Neuron (in vitro differentiated cells): ENCODE data around the gene KCNE4.

Experiments used
- H2AFZ ChIP-seq: one replicate; pipeline ENCODE4 v1.6.1; 2013; ENCODE audit warnings: low read depth, mild to moderate bottlenecking, inconsistent platforms, low read length, moderate library complexity
- H3K27me3 ChIP-seq: one replicate; pipeline ENCODE4 v1.6.1; 2013; ENCODE audit warnings: low read length; ENCODE audit not compliant: insufficient read depth
- H3K36me3 ChIP-seq: one replicate; pipeline ENCODE4 v1.6.1; 2013; ENCODE audit warnings: low read length; ENCODE audit not compliant: insufficient read depth
- H3K4me1 ChIP-seq: one replicate; pipeline ENCODE4 v1.6.1; 2013; ENCODE audit warnings: low read length; ENCODE audit not compliant: insufficient read depth
- H3K4me3 ChIP-seq: 2 replicates; pipeline ENCODE4 v1.5.1; 2013; ENCODE audit warnings: mild to moderate bottlenecking, low read length, moderate library complexity
- H3K9me3 ChIP-seq: one replicate; pipeline ENCODE4 v1.6.1; 2013; ENCODE audit warnings: low read length

The KCNE4 gene

GRCh38 chr2:223027442-223027841 is 24.5 kb upstream of the KCNE4 start:
- Histone ChIP-seq H3K4me1 (no peaks in the 10 kb centered on the region), H3K9me3 (peaks cover 7% of the 10 kb centered on the region), H2AFZ (no peak overlapping the region), H3K36me3 (no peaks in the 10 kb centered on the region), H3K4me3 (no peak overlapping the region), H3K27me3 (no peaks in the 10 kb centered on the region)

- Histone ChIP-seq H3K27me3 (no peaks in the 10 kb centered on the region), H3K36me3 (no peaks in the 10 kb centered on the region), H3K4me3 (no peak overlapping the region), H3K9me3 (peaks cover 7% of the 10 kb centered on the region), H3K4me1 (no peaks in the 10 kb centered on the region), H2AFZ (no peak overlapping the region)
Observed at GRCh38 chr2:223029287-223029686, 22.7 kb upstream of the KCNE4 start.

GRCh38 chr2:223032187-223033142 is 19.5 kb upstream of the KCNE4 start:
- Histone ChIP-seq H2AFZ (no peak overlapping the region), H3K4me1 (no peaks in the 10 kb centered on the region), H3K36me3 (no peaks in the 10 kb centered on the region), H3K27me3 (no peaks in the 10 kb centered on the region), H3K9me3 (peaks cover 7% of the 10 kb centered on the region), H3K4me3 (no peak overlapping the region)

- H3K9me3 ChIP-seq: peaks cover 7% of the 10 kb centered on the region
- H3K27me3 ChIP-seq: no peaks in the 10 kb centered on the region
- H3K4me1 ChIP-seq: no peaks in the 10 kb centered on the region
- no peak overlapping the region for H2AFZ ChIP-seq
- H3K4me3 ChIP-seq: no peak overlapping the region
- H3K36me3 ChIP-seq: no peaks in the 10 kb centered on the region
Observed at GRCh38 chr2:223034221-223034975, 17.6 kb upstream of the KCNE4 start.

GRCh38 chr2:223036790-223037444 is 15.1 kb upstream of the KCNE4 start:
- Histone ChIP-seq H3K4me3 (no peak overlapping the region), H3K9me3 (peaks cover 4% of the 10 kb centered on the region), H3K4me1 (peaks cover 7% of the 10 kb centered on the region)

GRCh38 chr2:223037445-223037800 is 14.6 kb upstream of the KCNE4 start:
- Histone ChIP-seq H3K9me3 (peaks cover under 1% of the 10 kb centered on the region), H3K27me3 (no peaks in the 10 kb centered on the region)

More at GRCh38 chr2:223036790-223037444, 15.1 kb upstream of the KCNE4 start:
- no peaks in the 10 kb centered on the region for H3K27me3 ChIP-seq
- no peak overlapping the region for H2AFZ ChIP-seq
- no peaks in the 10 kb centered on the region for H3K36me3 ChIP-seq

GRCh38 chr2:223039618-223040017 is 12.4 kb upstream of the KCNE4 start:
- Histone ChIP-seq H3K4me3 (no peak overlapping the region), H3K4me1 (peaks cover 7% of the 10 kb centered on the region), H3K9me3 (no peaks in the 10 kb centered on the region), H3K27me3 (no peaks in the 10 kb centered on the region), H3K36me3 (no peaks in the 10 kb centered on the region), H2AFZ (no peak overlapping the region)

More at GRCh38 chr2:223037445-223037800, 14.6 kb upstream of the KCNE4 start:
- Histone ChIP-seq H2AFZ (no peak overlapping the region), H3K4me3 (no peak overlapping the region), H3K4me1 (peaks cover 7% of the 10 kb centered on the region), H3K36me3 (no peaks in the 10 kb centered on the region)

GRCh38 chr2:223040527-223040926 is 11.5 kb upstream of the KCNE4 start:
- Histone ChIP-seq H3K4me3 (no peak overlapping the region), H3K9me3 (no peaks in the 10 kb centered on the region)

GRCh38 chr2:223041527-223042109 is 10.4 kb upstream of the KCNE4 start:
- H3K27me3 ChIP-seq: no peaks in the 10 kb centered on the region
- H3K36me3 ChIP-seq: no peaks in the 10 kb centered on the region
- H3K4me3 ChIP-seq: peak overlapping the region; percentile 13
- no peak overlapping the region for H2AFZ ChIP-seq
- H3K9me3 ChIP-seq: no peaks in the 10 kb centered on the region
- H3K4me1 ChIP-seq: peaks cover 7% of the 10 kb centered on the region

More at GRCh38 chr2:223040527-223040926, 11.5 kb upstream of the KCNE4 start:
- Histone ChIP-seq H3K4me1 (peaks cover 7% of the 10 kb centered on the region), H3K36me3 (no peaks in the 10 kb centered on the region), H3K27me3 (no peaks in the 10 kb centered on the region), H2AFZ (no peak overlapping the region)

- H3K4me3 ChIP-seq: no peak overlapping the region
- no peaks in the 10 kb centered on the region for H3K27me3 ChIP-seq
- H3K9me3 ChIP-seq: no peaks in the 10 kb centered on the region
- H3K4me1 ChIP-seq: peaks cover 7% of the 10 kb centered on the region
- no peaks in the 10 kb centered on the region for H3K36me3 ChIP-seq
- no peak overlapping the region for H2AFZ ChIP-seq
Observed at GRCh38 chr2:223042284-223042683, 9.7 kb upstream of the KCNE4 start.

- Histone ChIP-seq H3K4me3 (no peak overlapping the region), H3K27me3 (no peaks in the 10 kb centered on the region), H2AFZ (no peak overlapping the region), H3K36me3 (no peaks in the 10 kb centered on the region), H3K9me3 (no peaks in the 10 kb centered on the region), H3K4me1 (peaks cover 7% of the 10 kb centered on the region)
Observed at GRCh38 chr2:223042704-223043118, 9.3 kb upstream of the KCNE4 start.

GRCh38 chr2:223043164-223043941 is 8.6 kb upstream of the KCNE4 start:
- no peaks in the 10 kb centered on the region for H3K9me3 ChIP-seq
- no peak overlapping the region for H3K4me3 ChIP-seq
- no peaks in the 10 kb centered on the region for H3K27me3 ChIP-seq
- H3K4me1 ChIP-seq: peaks cover 7% of the 10 kb centered on the region
- no peaks in the 10 kb centered on the region for H3K36me3 ChIP-seq
- H2AFZ ChIP-seq: no peak overlapping the region
